ENCODE results near the gene SEPTIN3.
A peak's percentile ranks its signal among the peaks of the same experiment; 100 is the strongest.

Gene SEPTIN3, protein sequence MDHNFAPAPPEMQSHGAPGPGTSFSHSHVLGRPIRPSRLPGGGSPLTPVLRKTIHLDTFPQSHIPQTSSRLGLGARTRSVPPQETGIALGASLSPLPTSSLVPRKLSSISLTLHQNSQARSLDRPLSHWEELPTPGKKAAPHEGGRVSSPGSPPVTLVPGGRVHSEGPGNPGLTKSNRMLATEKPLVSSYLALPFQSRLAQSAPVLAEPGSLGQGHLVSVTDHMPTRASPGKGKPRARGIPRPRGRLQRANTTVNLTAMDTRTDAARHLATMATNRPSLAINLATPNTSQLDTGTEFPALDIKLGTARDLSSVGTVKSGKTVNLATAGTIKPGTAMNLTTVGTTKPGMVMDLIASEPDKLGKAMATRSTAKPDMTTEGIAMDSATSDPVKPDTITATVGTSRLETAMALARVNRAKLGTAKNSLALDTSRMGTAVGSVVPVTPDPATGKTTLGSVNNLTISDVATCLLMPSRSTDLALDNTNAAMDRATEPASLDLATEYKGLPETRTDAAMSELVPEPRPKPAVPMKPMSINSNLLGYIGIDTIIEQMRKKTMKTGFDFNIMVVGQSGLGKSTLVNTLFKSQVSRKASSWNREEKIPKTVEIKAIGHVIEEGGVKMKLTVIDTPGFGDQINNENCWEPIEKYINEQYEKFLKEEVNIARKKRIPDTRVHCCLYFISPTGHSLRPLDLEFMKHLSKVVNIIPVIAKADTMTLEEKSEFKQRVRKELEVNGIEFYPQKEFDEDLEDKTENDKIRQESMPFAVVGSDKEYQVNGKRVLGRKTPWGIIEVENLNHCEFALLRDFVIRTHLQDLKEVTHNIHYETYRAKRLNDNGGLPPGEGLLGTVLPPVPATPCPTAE

DNA sequence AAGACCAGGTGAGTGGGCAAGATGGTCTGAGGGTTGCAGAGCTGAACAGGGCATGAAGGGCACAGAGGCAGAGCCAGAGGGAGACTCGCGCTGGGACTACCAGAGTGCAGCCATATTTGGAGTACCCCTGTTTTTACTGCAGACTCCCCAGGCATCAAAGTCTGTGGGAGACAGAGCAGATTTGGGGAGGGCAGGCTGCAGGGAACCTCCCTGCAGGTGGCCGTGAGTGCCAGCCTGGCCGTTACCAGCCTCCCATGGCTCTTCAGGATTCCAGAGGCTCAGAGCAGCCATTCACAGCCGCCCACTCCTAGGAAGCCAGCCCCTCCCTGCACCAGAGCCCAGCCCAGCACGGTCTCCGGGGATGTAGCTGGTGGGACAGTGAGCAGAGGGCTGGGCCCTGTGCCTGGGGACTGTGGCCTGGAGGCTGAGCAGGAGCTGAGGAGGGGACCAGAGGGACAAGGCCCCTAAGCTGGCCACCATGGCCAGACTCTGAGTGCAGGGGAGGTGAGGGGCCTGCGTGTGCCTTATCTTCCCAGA is at the start of gene SEPTIN3:
TSS of gene SEPTIN3 (plus strand) at position 334 of the 537 bp plus-strand sequence. CDS start 2,050 bp downstream, outside the sequence.
- no peak for DNase-seq

DNA sequence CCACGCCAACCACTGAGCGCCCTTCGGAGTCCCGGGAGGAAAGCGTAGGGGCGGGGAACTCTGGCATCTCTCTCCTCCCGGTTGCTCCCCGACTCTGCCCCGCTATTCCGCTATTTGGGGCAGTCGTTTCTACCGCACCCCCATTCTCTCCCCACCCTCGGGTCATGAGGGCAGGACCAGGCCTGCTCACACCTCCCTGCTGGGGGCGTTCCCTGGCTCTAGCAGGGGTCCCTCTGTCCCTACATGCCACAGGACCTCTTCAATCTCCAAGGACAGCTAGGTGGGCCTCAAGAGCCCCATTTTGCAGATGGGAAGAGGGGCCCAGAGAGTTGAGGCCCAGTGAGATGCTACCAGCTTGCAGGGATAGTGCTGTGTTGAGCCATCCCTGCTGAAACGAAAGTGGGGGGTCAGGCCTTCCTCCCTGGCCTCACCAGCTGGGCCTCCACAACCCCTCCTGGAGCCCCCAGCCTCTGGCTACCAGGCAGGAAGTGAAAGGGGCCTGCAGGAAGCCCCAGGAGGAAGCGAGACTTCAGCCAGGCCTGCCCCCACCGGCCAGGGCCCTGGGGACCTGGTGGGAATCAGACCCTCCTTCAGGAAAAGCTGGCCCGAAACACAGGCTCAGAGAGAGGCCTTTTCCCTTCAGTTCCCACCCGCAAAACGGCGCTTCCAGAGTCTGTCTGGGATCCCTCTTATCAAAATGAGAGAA is 48.8 kb upstream of the SEPTIN3 start:
- no peak for DNase-seq

DNA sequence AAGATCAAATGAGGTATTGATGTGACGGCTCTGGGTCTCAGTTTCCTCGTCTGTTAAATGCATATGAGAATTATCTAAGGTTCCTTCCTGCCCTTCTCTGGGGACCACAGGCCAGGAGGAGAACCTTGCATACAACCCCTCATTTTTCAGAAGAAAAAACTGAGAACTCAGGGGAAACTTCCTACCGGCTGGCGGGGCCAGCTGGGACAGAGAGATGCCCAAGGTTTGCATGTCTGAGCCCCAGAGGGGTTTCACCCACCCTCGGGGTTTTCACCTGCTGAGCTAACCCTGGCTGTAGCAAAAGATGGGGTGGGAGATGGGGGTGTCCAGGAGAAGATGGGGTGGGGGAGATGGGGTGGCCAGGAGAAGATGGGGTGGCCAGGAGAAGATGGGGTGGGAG is 46.9 kb upstream of the SEPTIN3 start:
- DNase-seq: no peak

DNA sequence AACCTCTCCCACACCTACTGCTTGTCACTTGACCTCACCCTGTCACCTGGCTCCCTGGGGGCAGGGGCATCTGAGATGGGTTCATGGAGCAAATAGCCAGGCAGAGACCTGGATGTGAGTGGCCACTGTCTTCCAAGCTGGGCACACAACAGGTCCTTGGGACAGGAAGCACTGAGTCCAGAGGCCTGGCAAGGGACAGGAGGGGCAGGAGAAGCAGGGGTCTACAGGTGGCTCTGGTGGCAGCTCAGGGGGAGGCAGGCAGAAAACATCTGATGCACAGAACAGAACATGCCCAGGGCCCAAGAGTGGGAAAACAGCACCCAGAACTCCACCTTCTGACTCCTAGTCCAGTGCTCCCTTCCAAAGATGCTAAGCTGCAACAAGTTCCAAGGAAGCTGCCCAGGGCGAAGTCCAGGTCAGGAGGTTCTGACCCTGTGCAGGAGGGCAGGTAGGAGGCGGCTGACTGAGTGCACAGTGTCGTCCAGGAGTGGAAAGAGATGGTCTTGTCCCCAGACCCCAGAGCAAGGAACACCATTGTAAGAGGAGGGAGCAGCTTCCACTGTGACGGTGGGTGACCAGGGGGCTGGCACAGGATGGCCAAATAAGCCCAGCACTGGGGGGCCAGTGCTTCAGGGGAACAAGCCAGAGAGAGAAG is 46.2 kb upstream of the SEPTIN3 start:
- DNase-seq: no peak

DNA sequence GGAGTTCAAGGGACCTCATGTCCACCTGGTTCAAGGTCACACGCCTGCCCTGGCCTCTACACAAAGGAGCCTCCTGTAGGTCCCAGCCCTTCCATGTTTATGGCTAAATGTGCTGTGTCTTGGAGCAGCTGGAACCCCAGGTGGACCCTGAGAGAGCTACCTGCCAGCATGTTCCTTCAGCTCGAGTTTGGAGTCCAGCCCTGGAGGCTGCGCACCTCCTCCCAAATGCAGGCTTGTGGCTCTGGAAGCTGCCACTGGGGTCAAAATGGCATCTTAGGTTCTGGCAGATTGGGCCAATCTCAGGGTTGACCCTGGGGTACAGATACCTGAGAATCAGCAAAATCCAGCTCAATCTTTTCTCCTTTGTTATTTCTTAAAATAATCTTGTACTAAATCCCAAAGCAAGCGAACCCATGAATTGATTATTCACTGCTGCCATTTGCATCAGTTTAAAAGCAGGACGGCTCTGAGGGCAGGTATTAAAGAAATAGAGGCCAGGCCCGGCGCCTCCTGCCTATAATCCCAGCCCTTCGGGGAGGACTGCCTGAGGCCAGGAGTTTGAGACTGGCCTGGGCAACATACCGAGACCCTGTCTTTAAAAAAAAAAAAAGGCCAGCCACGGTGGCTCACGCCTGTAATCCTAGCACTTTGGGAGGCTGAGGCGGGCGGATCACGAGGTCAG is 45.5 kb upstream of the SEPTIN3 start:
- DNase-seq: no peak

DNA sequence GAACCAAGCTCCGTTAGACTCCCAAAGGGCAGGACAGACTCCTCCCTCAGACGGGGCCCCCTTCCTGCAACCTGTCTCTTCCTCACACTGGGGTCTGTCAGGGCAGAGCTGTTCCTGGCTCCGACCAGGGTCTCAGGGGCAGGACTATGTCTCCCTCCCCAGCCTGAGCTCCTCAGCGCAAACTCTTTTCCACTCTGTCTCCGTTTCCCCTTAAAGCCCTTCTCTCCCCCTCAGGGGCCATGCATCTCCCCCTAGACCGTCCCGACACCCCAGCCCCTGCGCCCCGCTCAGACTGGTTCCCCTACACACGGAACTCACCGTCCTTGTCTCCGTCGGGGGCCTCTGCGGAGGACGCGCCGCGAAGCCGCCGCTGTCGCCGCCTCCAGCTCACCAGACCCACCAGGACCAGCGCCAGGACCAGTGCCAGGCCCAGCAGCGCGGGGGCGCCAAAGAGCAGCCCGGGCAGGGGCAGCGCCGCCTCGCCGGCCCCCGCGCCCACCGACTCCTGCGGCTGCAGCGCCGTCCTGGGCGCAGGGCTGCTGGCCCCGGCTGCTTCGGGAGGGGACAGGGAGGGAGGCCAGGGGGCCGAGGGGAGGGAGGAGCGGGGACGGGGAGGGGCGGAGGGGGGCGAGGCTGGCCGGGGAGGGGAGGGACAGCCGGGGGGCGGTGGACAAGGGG is 43.3 kb upstream of the SEPTIN3 start:
- DNase-seq: peak; percentile 28 to 47

DNA sequence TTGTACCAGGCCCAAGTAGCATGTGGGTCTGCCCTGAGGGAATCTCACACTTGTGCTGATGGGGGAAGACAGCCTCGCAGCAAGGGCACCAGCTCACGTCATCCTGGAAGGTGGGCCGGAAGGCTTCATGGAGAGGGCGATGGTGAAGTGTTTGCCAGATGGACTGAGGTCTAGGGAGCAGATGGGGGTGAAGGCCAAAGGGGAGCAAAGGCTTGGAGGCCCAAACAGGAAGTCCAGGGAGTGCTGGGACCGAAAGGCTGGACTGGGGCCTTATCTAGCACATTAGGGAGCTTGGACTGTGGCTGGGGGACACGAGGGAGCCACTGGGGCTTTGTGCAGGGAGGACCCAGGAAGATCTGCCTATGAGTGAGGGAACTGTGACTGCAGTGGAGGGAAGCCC is 41.4 kb upstream of the SEPTIN3 start:
- DNase-seq: no peak

DNA sequence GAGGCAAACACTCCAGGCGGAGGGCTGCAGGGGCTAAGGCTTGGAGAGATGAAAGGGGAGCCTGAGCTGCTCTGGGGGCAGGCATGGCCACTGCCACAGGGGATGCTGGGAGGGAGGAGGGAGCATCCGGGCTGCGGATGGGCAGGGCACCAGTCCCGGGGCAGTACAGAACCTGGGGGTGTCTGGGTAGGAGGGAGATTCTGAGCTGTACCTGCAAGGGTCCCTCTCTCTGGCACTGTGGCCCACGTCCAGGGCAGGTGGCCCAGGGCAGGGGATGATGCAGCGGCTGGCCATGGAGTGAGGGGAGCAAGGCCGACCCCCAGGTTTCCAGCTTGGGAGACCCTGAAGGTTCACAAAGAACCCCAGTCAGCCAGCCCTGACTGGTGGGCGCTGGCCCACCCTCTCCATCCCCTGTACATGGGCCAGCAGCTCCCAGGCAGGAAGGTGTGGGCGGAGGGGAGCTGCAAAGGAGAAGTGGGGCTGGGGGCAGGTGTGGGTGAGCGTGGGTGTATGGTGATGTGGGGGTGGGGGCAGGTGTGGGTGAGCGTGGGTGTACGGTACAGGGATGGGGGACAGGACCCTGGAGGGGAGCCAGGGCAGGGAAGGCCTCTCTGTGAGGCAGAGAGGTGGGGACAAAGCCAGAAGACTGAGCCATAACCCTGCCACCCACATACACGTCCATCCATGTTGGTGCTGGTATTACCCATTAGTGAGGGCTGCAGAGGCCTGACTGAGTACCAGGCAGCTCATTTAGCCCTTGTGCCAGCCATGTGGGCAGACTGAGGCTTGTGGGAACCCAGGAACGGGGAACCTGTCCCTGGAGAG is 40.4 kb upstream of the SEPTIN3 start:
- DNase-seq: no peak

DNA sequence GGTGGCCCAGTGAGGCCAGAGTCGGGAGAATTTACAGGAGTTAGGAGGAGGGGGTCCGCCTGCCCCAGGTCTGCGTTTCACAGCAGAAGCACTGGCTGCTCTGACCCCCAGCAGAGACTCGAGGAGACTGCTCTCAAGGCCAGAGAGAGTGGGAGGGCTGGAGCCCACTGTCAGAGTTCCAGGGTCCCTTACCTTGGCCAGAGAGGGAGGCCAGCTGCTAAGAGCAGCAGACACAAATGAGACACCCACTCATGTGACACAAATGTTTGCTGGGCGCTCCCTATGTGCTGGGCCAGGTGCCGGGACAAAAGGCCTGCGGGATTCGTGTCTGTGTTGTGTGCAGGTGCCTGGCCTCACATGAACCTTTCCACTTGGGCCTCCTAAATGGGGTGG is 39.8 kb upstream of the SEPTIN3 start:
- DNase-seq: no peak

DNA sequence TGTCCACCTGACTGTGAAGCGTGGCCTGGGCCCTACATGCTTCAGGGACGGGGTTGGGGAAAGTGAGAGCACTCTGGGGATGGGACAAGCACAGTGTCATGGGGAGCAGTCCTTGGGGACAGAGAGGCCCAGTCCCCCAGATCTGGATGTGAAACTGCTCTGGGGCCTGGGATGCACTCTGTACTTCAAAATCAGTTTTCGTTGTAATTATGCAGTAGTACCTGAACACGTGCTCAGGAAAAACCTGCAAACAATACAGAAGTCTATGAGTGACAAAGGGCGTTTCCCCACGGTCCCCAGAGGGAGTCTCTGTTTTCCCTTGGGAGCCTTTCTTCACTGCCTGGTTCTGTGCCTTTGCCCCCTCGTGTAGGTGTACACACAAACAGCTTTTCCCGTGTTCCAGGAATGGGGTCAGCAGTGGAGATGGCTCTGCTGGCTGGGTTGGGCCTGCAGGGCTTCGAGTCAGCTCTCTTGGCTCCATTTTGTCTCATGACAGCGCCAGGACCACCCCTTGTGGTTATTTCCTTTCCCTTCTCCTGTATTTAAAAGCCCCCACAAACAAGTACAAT is 37.5 kb upstream of the SEPTIN3 start:
- DNase-seq: no peak

DNA sequence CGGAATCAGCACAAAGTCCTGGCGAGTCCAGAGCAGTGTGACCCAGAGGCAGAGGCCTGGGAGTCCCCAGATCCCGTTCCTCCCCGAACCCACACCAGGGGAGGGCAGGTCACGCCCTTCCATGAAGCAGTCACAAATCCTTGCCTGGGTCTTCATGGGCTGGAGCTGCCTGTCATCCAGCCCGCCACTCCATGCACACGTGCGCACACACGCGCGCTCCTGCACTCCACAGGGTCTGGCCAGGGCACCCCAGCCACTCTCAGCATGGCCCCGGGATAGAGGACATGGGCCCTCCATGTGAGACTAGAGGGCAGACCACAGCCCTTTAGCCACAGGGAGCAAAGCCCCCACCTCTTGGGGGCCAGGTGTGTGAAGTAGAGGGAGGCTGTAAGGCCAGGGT is 36.9 kb upstream of the SEPTIN3 start:
- DNase-seq: no peak

DNA sequence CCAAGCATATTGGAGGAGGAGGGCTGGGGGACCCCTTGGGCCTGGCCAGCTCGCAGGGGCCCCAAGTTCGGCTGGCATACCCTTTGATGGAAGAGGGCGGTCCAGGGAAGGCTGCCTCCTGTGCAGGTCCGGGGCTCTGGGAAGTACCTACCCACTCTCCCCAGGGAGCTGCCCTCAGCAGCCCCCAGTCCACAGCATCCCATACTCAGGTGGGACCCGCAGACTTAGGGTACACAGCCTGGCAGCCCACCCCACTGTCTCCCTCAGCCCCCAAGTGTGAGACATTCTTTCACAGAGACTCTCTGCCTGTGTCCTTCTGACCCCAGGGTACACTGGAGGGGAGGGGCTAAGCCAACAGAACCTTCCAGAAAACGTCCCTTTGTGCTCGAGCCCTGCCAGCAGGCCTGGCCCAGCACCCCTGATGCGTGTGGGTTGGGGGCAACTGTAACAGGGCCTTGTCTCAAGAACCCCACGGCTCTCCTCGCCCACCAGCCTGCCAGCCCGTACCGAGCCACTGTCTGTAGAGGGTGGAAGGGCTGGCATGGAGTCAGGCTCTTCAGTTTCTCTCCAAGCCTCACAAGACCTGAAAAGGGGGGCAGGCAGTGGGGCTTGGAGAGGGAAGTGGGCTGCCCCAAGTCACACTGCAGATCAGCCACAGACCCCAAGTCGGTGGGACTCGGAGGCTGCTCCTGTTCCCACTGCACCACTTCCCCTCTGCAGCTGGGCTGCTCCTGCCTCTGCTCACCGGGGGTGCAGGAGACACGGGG is 35.6 kb upstream of the SEPTIN3 start:
- DNase-seq: no peak

DNA sequence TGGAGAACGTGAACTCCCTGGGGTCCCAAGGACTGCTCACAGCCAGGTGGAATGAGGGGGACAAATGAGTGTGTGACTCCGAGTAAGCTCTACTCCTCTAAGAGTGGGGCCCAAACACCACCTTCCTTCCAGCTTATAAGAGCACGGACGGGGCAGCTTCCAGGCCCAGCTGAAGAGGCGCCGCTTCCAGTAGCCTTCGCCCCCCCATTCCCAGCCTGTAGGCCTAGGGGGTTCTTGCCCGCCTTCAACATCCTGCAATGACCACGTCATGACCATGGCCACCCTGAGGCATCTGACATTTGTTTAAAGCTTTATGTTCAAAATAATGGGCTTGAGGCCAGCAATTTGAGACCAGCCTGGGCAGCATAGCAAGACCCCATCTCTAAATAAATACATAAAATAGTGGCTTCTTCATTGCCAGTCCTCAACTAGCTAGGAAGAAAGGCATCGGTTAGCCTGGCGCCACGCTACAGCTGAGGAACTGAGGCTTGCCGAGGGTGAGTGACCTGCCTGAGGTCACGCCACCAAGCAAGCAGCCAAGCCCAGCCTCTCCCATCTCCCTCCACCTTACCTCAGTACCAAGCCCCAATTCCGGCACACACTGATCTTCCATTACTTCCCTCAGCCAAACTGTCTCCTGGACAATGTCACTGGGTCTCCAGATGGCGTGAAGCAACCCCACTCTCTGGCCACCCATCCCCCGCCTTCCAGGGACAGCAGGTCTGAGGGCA is 34.8 kb upstream of the SEPTIN3 start:
- no peak for DNase-seq

DNA sequence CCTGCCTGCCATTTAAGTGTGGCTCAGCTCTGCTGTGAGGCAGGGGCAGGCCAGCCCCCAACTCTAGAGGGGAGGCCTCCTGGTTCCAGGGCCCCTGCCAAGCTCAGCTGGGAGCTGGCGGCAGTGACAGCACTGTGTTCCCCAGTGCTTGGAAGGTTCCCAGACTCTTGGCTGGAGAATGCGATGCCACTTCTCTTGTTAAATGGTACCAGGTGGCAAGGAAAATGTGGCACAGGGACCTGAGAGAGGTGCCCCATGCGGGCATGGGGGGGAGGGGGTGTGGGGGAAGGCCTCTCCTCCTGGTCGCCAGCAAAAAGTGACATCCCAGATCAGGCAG is 34.3 kb upstream of the SEPTIN3 start:
- DNase-seq: no peak

DNA sequence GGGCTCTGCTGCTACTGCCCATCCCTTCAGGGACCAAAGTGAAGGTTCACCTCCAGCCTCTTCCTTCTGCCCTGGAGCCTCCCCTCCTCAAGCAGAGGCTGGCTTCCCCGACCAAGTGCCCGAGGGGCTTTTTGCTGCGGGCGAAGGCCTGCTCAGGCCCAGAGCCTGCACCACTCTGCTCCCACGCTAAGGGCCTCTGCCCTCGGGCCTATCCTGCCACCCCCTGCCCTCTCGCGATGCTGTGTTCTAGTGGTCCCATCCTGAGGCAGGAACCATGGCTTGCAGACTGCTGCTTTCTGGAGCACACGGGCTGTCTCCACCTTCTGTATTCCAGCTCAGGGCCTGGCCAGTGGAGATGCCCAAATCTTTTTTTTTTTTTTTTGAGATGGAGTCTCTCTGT is 33.7 kb upstream of the SEPTIN3 start:
- no peak for DNase-seq

DNA sequence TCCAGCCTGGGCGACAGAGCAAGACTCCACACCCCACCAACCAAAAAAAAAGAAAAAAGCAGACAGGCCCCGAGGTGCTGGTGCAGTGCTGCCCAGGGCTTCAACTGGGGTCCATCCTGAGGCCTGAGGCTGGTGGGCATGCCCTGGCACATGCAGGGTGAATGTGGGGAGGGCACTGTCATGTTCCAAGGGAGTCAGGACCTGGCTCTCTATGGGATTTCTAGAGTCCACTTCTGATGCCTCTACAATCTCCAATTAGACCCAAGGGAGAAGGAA is 32.4 kb upstream of the SEPTIN3 start:
- DNase-seq: no peak

DNA sequence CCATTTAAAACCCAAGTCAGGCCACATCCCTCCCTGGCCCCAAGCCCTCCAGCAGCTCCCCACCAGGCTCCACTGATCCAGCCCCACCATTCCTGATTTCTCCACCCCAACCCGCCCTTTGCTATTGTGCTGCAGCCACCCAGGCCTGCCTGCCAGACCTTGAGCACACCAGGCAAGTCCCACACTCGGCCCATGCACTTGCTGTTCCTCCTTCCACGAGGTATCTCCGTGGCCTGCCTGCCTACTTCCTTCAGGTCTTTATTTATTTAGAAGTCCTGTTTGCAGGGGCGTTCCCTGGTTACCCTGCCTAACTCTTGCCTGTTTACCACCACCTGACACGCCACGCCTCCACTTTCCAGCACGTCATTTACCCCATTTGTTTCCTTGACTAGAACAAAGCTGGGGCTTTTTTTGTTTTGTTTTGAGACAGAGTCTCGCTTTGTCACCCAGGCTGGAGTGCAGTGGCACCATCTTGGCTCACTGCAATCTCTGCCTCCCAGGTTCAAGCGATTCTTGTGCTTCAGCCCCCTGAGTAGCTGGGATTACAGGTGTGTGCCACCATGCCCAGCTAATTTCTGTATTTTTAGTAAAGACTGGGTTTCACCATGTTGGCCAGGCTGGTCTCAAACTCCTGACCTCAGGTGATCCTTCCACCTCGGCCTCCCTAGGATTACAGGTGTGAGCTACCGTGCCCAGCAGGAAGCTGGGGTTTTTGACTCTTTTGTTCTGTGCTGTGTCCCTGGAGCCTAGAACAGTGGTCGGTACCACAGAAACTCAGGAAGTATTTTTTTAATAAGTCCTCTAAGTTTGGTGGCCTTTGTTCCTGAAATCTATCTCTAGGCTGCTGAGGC is 29.0 kb upstream of the SEPTIN3 start:
- DNase-seq: peak in 1 of 2 donors; percentile 23

Data from inflammatory macrophage treated with lipopolysaccharide for 1 hour (primary cell).